IPS DF 19.7 (cell line): ENCODE data around the gene ERP44.
"Not testable (repeated sequence)": the region's sequence is repeated elsewhere in the genome, so short reads cannot be mapped to it uniquely, and the experiment has no call there.

Experiments
- DNase-seq: peaks from one replicate; pipeline ENCODE4 v3.0.0-alpha.2; 2013; ENCODE audit warnings: low read depth, low spot score

Gene ERP44

GRCh38 chr9:100012279-100012678, 86.5 kb downstream of the ERP44 start:
- DNase-seq = no peak

GRCh38 chr9:100011062-100011681, 87.6 kb downstream of the ERP44 start:
- no peak for DNase-seq

- no peak for DNase-seq
These were observed 99.0 kb downstream of the ERP44 start for GRCh38 chr9:99999797-100000196.

- DNase-seq = no peak
These were observed 99.9 kb downstream of the ERP44 start for GRCh38 chr9:99998866-99999265.

GRCh38 chr9:99998266-99998665, 100.5 kb downstream of the ERP44 start:
- no peak for DNase-seq

- not testable (repeated sequence) for DNase-seq
These were observed 108.3 kb downstream of the ERP44 start for GRCh38 chr9:99990508-99990907.

GRCh38 chr9:99986642-99987041, 112.2 kb downstream of the ERP44 start:
- DNase-seq = no peak

- no peak for DNase-seq
These were observed 118.2 kb downstream of the ERP44 start for GRCh38 chr9:99980598-99980997.

GRCh38 chr9:99978221-99978620, 120.6 kb downstream of the ERP44 start:
- DNase-seq = no peak

- DNase-seq = no peak
These were observed 121.6 kb downstream of the ERP44 start for GRCh38 chr9:99977033-99977792.

- DNase-seq = no peak
These were observed 125.3 kb downstream of the ERP44 start for GRCh38 chr9:99973455-99973854.

- no peak for DNase-seq
These were observed 127.4 kb downstream of the ERP44 start for GRCh38 chr9:99971410-99971809.

- DNase-seq = no peak
These were observed 128.3 kb downstream of the ERP44 start for GRCh38 chr9:99970481-99970880.

- DNase-seq = no peak
These were observed 131.3 kb downstream of the ERP44 start for GRCh38 chr9:99967457-99967856.

- peak; percentile 60 for DNase-seq
These were observed 132.1 kb downstream of the ERP44 start for GRCh38 chr9:99966716-99967115.

GRCh38 chr9:99966001-99966400, 132.8 kb downstream of the ERP44 start:
- DNase-seq = no peak

- DNase-seq = no peak
These were observed 134.5 kb downstream of the ERP44 start for GRCh38 chr9:99964336-99964735.

- DNase-seq = no peak
These were observed 136.0 kb downstream of the ERP44 start for GRCh38 chr9:99962680-99963261.

GRCh38 chr9:99955606-99956005, 143.2 kb downstream of the ERP44 start:
- DNase-seq = no peak

GRCh38 chr9:99954819-99955218, 144.0 kb downstream of the ERP44 start:
- DNase-seq = no peak

- DNase-seq = no peak
These were observed 144.8 kb downstream of the ERP44 start for GRCh38 chr9:99953861-99954507.

GRCh38 chr9:99948896-99949295, 149.9 kb downstream of the ERP44 start:
- no peak for DNase-seq
